HL-60 (cell line): Measurements from ENCODE around the gene DNM3.

ENCODE experiments used
- DNase-seq, 2 experiments: peaks; one replicate each; pipeline ENCODE4 v3.0.0-alpha.2; 2010 to 2020; ENCODE audit warnings: low read depth in 1 of 2, low spot score in 1 of 2
- H3K27ac ChIP-seq: fragments of 250-450 bp; sonication (Bioruptor Pico); replicated peaks from 2 replicates; pipeline ENCODE4 v1.5.1; 2020; ENCODE audit warnings: mild to moderate bottlenecking, moderate library complexity
- H3K27me3 ChIP-seq: fragments of 250-450 bp; sonication (Bioruptor Pico); 2 replicates; pipeline ENCODE4 v1.5.1; 2021; ENCODE audit warnings: mild to moderate bottlenecking, moderate library complexity; ENCODE audit not compliant: insufficient read depth, poor library complexity, severe bottlenecking
- H3K4me3 ChIP-seq: replicated peaks from 2 replicates; pipeline ENCODE4 v1.5.1; 2011; ENCODE audit warnings: mild to moderate bottlenecking, control low read depth, low read length; ENCODE audit not compliant: insufficient read depth
- GABPA ChIP-seq: IDR thresholded peaks from 2 replicates; pipeline ENCODE4 v1.6.1; 2012; ENCODE audit warnings: low read depth
- POLR2AphosphoS5 ChIP-seq: IDR thresholded peaks from 2 replicates; pipeline ENCODE4 v1.6.1; 2012; ENCODE audit warnings: low read depth
- SPI1 ChIP-seq: IDR thresholded peaks from 2 replicates; pipeline ENCODE4 v1.6.1; 2012; ENCODE audit warnings: low read depth, mild to moderate bottlenecking, borderline replicate concordance
- TF ChIP-seq, protein P1 (sequence below): IDR thresholded peaks from 2 replicates; pipeline ENCODE4 v1.6.1; 2012; ENCODE audit warnings: low read depth; ENCODE audit not compliant: insufficient replicate concordance
- TF ChIP-seq, protein P2 (sequence below): IDR thresholded peaks from one replicate; pipeline ENCODE4 v1.5.1; 2011; ENCODE audit warnings: low read length, control low read depth, inconsistent platforms; ENCODE audit not compliant: insufficient read depth

Gene DNM3

DNA sequence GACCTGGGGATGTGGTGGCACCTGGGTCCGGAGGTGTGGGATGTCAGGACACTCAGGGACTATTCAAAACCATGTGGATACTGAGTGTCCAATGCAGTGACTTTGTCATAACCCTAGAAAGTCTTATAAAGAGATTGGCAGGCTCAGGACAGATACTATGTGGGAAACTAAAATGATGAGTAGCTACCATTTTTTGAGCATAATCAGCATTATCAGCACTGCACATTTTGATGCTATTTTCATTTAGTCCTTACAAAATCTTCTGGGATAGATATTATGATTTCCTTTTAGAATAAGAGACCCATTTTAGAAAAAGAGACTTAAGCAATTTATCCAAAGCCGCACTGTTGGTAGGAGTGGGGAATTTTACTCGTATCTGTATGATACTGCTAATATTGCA, 93.4 kb downstream of the DNM3 start:
- no peak for DNase-seq
- no peak overlapping the region for H3K4me3 ChIP-seq
- H3K27me3 ChIP-seq: no peaks in the 10 kb centered on the region
- H3K27ac ChIP-seq: no peak overlapping the region
- TF ChIP-seq POLR2AphosphoS5 (no peak), SPI1 (no peak), GABPA (no peak)
- TF ChIP-seq, protein P1, sequence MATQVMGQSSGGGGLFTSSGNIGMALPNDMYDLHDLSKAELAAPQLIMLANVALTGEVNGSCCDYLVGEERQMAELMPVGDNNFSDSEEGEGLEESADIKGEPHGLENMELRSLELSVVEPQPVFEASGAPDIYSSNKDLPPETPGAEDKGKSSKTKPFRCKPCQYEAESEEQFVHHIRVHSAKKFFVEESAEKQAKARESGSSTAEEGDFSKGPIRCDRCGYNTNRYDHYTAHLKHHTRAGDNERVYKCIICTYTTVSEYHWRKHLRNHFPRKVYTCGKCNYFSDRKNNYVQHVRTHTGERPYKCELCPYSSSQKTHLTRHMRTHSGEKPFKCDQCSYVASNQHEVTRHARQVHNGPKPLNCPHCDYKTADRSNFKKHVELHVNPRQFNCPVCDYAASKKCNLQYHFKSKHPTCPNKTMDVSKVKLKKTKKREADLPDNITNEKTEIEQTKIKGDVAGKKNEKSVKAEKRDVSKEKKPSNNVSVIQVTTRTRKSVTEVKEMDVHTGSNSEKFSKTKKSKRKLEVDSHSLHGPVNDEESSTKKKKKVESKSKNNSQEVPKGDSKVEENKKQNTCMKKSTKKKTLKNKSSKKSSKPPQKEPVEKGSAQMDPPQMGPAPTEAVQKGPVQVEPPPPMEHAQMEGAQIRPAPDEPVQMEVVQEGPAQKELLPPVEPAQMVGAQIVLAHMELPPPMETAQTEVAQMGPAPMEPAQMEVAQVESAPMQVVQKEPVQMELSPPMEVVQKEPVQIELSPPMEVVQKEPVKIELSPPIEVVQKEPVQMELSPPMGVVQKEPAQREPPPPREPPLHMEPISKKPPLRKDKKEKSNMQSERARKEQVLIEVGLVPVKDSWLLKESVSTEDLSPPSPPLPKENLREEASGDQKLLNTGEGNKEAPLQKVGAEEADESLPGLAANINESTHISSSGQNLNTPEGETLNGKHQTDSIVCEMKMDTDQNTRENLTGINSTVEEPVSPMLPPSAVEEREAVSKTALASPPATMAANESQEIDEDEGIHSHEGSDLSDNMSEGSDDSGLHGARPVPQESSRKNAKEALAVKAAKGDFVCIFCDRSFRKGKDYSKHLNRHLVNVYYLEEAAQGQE: no peak
- TF ChIP-seq, protein P2, sequence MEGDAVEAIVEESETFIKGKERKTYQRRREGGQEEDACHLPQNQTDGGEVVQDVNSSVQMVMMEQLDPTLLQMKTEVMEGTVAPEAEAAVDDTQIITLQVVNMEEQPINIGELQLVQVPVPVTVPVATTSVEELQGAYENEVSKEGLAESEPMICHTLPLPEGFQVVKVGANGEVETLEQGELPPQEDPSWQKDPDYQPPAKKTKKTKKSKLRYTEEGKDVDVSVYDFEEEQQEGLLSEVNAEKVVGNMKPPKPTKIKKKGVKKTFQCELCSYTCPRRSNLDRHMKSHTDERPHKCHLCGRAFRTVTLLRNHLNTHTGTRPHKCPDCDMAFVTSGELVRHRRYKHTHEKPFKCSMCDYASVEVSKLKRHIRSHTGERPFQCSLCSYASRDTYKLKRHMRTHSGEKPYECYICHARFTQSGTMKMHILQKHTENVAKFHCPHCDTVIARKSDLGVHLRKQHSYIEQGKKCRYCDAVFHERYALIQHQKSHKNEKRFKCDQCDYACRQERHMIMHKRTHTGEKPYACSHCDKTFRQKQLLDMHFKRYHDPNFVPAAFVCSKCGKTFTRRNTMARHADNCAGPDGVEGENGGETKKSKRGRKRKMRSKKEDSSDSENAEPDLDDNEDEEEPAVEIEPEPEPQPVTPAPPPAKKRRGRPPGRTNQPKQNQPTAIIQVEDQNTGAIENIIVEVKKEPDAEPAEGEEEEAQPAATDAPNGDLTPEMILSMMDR: no peak

DNA sequence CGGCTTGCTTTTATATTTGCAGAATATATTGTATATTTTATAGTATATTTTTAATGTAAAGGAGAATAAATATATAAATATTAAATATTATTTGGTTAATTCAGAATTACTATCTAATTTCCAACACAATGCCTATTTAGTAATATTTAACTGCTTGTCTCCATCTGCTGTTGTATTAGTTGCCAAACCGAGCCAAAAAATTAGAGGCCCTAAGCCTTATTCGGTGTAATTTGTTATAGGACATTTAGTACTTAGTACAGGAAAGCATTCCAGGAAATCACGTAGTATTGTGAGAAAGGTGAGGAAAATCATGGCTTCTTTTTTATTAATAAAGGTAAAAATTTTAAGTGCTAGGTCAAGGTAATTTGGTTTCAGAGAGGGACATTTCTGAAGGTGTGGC, 93.8 kb downstream of the DNM3 start:
- H3K27me3 ChIP-seq: no peaks in the 10 kb centered on the region
- TF ChIP-seq, protein P1: no peak
- TF ChIP-seq, protein P2: no peak
- TF ChIP-seq POLR2AphosphoS5: no peak
- TF ChIP-seq GABPA: no peak
- no peak for TF ChIP-seq SPI1
- H3K27ac ChIP-seq: no peak overlapping the region
- H3K4me3 ChIP-seq: no peak overlapping the region
- no peak for DNase-seq

DNA sequence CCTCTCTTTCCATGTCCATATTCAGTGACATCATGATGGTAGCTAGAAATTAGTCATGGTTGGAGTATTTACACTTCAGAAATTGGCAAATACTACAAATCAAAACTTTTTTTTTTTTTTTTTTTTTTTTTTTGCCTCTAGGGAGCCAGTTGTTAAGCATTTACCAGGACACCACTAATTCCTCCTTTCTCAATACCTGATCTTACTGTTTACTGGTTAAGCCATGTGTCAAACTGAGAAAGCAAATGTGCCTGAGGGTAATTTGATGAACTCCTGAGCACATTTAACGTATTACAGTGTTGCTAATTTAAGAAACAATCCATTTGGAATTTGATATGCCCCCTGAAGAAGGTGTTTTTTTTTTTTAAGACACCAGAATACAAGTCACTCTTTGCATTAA, 94.4 kb downstream of the DNM3 start:
- TF ChIP-seq, protein P1: no peak
- TF ChIP-seq POLR2AphosphoS5: no peak
- TF ChIP-seq, protein P2: no peak
- no peak for TF ChIP-seq GABPA
- no peak for TF ChIP-seq SPI1
- Histone ChIP-seq H3K4me3 (no peak overlapping the region), H3K27me3 (no peaks in the 10 kb centered on the region), H3K27ac (no peak overlapping the region)
- no peak for DNase-seq
